CD4-positive, alpha-beta T cell treated with Interleukin-17A for 4 hours (primary cell): ENCODE results near the gene UXS1.
"Not testable (repeated sequence)": the region's sequence is repeated elsewhere in the genome, so short reads cannot be mapped to it uniquely, and the experiment has no call there.

Source experiments
- DNase-seq: peaks from one replicate; pipeline ENCODE4 v3.0.0-alpha.2; 2020; ENCODE audit warnings: mixed read lengths

UXS1 gene

DNA sequence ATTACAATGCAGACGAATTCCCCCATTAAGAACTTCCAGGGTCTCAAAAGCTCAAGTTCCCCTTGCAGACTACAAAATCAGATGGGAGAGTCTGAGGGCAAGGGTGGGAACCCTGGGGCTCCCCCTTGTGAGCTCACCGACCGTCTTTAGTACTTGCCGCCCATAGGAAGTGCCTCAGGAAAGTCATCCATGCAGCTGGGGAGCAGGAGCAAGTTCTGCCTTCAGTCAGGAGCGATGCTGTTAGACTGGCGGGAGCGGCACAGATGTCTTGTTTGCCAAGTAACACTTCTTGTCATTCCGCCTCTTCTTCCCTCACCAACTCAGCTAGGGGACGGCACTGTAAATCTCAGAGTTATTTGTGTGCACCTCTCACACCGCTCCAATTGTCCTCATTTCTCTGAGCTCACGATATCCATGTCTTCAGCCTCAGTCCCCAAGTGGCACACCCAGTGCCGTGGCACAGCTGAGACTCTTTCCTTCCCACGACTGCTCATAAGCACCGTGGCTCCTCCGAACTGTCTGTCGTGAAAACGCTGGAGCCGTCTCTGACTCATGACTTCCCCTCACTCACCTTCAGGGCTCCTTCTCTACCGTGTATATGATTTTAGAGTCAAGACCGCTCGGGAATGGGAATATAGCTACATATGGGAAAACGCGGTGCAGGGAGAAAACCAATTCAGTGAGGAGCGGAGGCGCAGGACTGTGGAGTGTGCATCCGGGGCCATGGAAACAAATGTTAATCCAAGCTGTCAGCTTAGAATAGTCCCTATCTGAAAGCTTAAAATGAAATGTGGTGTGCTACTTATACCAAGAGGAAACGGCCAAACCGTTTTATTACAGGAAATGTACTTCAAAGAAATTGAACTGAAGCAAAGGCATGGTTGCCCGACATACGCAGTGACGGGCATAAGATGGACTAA is 34.0 kb downstream of the UXS1 start:
- DNase-seq = peak; percentile 81

DNA sequence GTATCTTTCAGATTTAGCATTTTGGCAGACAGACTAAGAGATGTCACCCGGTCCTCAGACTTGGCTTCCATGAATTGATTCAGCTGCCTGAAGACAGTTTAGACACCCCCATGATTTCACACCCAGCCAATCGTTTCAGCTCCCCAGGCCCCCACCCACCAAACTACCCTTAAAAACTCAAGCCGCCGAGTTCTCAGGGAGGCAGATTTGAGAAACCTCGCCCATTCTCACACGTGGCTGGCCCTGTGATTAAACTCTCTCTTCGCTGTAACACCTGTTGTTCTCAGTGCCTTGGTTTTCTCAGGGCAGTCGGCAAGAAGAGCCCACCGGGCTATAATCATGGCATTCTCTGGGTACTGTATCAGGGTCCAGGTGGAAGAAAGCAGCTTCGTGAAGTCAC is 35.2 kb downstream of the UXS1 start:
- peak; percentile 54 for DNase-seq

DNA sequence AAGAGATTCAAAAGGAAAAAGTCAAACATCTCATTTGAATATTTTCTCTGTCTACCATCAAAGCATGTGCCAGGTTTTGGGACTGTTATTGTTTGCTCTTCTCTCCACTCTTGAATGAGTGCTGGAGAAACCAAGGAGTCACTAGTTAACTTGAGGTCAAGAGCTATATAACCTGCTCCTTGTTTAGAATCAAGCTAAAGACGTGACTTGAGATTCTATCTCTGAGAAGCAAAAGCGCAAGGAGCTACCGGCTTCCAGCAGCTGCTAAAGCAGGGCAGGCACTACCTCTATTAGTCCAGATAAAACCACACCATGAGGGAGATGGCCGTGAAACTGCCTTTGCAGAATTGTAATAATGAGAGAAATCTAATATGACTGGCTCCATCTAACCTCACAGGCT is 36.0 kb downstream of the UXS1 start:
- no peak for DNase-seq

DNA sequence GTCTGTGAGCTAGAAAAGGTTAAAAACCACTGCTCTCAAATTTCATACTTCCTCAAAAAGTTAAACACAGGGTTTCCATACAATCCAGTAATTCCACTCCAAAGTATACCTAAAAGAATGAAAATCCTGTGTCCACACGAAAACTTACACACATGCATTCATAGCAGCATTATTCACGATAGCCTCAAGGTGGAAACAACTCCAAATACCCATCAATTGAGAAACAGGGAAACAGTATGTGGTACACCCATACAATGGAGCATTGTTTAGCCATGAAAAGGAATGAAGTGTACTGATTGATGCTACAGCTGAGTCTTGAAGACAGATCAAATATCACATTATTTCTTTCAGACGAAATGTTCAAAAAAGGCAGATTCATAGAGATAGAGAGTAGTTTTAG is 36.7 kb downstream of the UXS1 start:
- DNase-seq = no peak

DNA sequence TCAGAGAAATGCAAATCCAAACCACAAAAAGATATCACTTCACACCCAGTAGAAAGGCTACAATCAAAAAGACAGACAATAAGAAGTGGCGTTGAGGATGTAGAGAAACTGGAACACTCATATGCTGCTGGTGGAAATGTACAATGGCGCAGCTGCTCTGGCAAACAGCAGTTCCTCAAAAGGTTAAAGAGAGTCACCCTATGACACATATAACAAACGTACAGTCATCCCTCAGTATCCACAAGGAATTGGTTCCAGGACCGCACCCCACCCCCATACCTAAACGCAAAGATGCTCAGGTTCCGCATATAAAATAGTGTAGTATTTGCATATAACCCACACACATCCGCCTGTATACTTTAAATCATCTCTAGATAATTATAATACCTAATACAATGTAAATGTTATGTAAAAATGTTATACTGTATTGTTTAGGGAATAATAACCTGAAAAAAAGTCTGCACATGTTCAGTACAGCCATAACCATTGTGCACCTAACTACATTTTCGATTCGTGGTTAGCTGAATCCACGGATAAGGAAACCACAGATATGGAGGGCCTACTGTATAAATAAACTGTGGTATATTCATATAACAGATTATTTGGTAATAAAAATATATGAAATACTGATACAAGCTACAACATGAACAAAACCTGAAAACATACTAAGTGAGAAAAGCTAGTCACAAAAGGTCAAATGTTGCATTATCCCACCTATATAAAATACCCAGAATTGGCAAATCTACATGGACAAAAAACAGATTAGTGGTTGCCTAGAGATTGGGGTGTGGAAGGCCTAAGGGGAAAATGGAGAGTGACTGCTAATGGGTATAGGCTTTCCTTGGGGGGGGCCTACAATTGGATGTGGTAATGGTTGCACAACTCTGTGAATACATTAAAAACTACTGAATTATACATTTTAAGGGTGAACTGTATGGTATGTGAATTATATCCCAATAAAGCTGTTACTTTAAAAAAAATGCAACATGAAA is 37.5 kb downstream of the UXS1 start:
- DNase-seq = no peak

DNA sequence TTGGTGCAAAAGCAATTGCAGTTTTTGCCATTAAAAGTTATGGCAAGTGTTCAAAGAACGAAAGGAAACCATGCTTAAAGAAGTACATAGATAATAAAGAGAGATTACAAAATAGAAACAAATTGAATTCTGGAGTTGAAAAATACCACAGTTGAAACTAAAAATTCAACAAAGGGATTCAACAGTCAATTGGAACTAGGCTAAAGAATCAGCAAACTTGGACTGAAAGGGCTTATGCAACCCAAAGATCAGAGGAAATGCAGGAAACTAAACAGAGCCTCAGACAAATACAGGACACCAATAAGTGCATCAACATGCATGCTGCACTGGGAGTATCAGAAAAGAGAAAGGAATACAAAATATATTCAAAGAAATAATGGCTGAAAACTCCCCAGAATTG is 40.3 kb downstream of the UXS1 start:
- DNase-seq = no peak

DNA sequence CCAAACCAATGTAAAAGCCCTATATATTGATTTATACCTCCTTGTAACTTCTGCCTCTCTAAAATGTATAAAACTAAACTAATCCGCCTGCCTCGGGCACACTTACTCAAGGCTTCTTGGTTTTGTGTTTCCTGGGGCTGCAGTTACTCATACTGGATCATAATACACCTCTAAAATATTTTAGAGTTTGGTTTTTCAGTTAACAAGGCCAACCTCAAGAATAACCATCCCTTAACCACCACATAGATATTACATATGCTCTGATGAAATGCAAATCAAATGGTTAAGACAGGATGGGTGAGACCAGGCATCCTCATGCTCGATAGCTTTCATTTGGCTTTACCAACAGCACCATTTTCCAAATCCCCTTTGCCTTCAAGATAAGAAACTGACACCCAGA is 46.4 kb downstream of the UXS1 start:
- DNase-seq = no peak

DNA sequence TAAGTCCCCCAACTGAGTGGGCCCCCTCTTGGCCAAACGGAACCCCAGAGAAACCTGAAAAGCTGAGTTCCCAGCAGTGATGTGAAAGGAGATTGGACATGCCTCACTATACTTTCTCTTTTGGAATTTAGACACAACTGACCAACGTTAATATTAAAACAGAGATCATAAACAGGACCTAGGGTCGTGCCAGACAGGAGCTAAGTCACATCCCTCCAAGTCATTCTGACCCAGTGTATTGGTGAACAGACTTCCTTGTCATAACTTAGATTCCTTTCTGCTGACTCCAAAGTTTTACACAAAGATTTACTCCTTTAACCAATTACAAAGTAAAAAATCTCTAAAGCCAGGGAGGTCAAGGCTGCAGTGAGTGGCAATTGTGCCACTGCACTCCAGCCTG is 46.9 kb downstream of the UXS1 start:
- no peak for DNase-seq

DNA sequence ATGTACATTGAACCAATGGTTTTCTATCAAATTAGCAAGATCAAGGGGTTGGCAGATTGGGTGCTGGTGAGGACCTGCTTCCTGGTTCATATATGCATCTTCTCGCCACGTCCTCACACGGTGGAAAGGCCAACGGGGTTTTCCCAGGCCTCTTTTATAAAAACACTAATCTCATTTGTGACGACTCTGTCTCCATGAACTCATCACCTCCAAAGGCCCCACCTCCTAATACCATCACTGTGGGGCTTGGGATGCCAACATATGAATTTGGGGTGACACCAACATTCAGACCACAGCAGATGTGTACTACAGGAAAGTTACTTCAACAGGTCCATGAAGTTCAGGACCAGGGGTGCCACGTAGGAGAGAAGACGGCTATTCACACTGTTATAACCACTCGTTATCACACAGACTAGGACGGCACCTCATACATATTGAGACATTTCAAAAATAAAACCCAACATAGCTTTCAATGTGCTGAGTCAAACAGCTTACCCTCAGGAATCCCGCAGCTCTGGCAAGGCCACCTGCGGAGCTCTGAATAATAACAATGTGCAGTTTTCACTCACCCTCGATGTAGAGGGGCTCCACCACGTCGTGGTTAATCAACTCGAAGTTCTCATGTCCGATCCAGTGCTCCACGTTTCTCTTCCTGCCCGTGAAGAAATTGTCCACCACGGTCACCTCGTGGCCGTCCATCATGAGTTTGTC is 49.3 kb downstream of the UXS1 start:
- DNase-seq = peak; percentile 38

DNA sequence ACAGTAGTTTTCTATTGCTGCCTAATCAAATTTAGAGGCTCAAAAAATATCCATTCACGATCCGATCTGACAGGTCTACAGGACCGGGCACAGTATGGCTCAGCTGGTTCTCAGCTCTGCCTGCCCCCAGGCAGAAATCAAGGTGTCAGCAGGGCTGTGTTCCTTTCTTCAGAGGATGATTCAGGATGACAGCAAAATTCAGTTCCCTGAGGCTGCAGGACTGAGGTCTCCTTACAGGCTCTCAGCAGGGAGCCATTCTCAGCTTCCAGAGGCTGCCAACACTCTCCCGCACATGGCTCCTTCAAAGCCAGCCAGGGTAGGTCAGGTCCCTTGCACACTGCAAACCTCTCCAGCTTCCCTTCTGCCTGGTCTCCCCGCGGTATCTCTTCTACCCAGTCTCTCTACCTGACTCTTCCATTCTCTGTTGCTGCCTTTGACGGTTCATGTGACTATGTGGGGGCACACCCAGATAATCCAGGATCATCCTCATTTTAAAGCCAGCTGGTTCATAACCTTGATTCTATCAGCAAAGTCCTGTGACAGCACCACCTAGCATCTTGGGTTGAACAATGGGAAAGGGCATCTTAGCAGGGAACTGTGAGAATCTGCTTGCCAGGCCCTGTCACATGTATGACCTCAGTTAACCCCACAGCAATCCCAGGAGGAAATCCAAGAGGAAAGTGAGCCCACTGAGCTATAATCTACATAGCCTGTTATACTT is 50.4 kb downstream of the UXS1 start:
- DNase-seq = no peak

DNA sequence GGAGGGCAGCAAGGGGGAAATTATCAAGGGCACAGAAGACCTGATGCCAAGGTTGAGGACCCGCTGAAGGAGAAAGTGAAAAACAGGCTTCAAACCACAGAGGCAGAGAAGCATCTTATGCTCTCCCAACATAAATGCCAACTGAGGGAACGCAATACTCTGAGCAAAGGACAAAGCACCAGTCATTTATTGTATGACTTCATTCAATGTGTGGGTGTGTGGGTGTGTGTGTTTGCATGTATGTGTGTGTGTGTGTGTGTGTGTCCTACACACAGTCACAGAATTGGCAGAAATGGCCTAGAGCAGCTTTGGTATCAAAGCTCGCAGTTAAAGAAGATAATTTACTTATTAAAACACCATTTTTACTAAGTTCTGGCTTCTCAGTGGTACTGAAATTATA is 51.4 kb downstream of the UXS1 start:
- no peak for DNase-seq

DNA sequence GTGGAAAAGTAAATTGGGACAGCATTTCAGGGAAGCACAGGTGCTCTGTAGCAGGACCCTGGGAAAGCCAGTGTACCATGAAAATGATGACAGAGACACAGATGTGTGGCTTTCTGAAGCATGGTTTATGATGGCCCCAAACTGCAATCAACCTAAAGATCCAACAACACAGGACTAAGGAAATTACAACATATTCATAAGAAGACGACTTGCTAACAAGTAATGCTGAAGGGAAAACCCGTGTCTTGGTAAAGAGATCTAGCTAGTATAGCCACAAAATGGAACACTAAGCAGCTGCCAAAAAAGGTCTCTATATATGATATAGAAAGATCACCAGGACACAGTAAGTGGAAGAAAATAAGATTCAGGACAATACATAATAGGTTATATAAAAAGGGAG is 53.2 kb downstream of the UXS1 start:
- DNase-seq = no peak

DNA sequence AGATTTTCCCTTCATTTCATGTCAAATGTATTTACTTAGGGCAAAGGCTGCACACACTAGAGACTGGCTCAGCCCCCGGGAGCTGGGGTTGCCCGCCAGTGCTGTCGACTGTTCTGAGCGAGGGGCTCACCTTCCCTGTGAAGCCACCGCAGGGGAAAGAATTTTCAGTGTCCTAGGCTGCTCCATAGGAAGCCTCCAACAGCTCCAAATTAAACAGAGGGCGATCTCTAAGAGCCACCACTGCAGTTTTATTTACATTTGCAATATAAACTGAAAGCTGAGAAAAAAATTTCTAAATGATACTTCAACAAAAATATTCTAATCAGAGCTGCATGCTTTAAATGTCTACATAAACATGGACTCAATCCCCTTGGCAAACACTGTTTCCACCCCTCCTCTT is 54.0 kb downstream of the UXS1 start:
- no peak for DNase-seq

DNA sequence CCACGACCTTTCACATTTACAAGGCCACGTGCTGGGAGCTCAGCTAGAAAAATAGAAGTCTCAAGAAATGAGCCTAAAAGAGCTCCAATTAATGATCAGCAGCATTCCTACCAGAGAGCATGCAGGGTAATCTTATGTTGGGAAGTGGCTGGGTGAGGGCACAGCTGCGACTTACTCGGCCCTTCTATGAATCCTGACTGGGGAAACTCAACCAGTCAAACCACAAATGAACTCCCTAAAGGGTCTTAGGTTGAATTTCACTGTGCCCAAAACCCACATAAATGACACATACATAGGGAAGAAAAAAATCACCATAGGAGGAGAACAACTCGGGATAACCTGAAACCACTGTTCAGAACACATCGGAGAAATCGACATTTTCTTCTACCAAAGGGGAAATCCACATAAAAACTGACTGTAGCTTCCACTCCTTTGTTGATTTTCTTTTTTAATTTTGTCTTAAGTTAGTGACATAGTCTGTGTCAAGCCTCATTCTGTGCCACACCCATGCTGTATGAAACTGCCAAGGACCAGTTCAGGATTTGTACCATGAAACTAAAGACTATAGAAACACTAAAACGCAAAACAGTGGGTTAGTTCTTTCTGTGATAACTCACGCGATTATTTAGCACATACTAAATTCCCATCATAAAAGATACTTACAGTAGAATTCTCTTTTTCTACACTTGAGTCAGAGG is 54.7 kb downstream of the UXS1 start:
- no peak for DNase-seq

DNA sequence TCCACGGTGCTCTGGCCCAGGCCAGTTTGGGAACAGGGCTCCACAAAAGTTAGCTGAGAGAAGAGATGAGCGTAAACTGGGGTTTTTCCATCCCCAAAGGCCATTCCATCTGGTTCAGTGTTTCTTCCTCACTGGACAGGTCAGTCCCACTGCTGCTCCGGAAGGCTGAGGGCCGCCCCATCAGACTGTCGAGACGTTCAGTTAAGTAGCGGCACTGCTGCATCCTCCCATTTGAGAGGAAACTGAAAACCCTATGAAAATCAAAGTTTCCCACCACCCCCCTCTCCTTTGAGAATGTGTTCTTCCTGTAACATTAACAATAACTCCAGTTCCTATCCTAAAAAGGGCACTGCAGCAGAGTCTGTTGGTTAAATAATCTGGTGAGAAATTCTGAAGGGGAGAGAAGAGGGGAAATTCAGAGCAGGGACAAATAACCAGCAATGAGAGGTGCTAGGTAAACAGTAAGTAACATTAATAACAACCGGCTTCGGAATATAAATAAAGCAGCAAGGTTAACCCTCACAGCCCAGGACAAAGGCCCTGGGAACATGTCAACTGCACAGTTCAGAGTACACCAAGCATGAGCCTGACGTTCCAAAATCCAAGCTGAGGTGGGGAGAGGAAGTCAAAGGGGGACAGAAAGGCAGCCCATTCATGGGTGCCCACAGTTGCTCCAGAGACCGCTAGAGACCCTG is 55.4 kb downstream of the UXS1 start:
- DNase-seq = peak; percentile 51

DNA sequence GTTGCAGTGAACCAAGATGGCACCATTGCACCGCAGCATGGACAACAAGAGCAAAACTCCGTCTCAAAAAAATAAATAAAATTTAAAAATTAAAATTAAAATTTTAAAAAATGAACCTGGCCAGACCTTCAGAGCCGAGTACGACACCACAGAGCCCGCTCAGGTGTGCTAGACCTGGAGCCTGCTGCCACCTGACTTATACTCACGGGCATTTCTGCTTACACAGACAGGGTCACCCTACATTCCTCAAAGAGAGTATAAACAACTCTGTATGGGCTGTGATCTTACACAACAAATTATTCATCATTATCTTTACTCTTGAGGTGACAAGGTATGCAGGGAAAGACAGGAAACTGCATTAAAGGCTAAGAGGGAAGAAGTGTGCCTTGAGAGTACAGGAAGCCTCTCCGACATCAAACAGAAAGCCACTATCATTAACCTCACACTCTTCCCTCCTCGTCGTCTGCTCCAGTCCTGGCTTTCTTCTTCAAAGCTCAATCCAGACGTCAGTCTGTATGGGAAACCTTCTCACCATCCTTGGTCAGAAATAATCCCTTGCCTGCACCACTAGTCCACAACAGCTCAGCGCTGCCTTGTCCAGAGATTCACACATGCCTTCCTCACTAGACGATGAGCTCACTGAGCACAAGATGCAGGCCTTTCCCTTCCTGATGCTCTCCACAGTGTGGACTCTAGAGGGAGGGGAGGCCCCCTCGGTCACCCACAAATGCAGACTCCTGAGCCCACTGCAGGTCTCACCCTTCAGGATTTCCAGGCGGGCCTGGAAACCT is 56.2 kb downstream of the UXS1 start:
- peak; percentile 51 for DNase-seq

DNA sequence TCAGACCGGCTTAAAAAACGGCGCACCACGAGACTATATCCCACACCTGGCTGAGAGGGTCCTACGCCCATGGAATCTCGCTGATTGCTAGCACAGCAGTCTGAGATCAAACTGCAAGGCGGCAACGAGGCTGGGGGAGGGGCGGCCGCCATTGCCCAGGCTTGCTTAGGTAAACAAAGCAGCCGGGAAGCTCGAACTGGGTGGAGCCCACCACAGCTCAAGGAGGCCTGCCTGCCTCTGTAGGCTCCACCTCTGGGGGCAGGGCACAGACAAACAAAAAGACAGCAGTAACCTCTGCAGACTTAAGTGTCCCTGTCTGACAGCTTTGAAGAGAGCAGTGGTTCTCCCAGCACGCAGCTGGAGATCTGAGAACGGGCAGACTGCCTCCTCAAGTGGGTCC is 62.9 kb downstream of the UXS1 start:
- DNase-seq = not testable (repeated sequence)

DNA sequence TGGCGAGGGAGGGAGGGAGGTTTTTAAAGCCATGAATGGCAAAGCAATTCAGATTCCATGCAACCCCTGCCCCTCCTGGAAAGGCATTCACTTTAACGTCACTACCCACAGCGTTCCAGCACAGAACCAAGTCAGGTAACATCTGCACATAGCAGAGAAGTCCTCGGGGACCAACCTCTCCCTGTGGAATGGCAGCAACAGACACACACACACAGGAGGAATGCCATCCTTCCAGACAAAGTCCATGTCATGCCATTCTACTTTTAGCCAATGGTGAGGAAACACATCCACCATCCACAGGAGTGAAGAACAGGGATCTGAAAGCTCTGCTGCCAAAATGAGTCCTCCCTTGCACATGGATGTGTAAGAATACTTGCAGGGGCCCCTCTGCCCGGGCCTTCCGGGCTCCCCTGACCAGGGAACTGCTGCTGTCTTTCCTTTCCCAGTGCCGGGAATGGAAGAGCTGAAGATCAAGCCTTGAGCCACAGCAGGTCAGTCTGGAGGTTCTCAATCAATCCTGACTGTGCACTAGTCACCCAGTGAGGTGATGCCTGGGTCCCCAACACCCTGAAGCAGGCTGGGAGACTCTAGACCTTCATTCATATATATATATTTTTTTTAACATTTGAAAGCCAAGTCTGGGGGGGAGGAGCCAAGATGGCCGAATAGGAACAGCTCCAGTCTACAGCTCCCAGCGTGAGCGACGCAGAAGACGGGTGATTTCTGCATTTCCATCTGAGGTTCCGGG is 63.7 kb downstream of the UXS1 start:
- no peak for DNase-seq

DNA sequence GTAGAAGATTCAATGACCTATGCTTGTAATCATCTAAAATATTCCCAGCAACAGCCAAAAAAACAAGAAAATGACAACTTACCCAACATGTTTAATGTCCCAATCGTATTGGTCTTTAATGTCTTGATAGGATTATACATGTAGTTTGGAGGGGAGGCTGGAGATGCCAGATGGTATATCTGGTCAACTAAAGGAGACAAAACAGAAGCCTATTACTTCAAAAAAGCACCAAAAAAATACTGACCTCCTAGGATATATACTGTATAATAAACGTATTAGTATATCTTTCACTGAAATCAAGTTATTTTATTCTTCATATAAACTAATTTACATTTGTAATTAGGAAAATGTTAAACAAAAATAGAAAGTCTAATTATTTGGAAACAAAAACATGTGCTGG is 64.5 kb downstream of the UXS1 start:
- DNase-seq = no peak

DNA sequence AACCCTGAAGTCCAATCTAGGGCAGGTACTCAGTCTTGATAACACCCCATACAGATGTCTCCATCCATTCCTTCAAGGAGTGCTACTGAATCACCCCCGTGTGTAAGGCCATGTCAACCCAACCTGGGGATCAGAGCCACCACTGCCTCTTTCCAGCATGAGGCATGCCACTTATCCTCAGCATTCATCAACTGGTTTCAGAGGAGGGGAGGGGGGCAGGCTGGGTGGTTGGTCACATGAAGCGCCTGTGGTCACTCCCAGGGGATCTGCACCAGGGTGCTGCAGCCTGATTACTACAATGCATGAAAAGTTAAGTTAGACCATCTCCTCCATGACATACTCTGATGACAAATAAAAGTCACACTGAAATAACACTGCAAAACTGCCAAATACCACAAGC is 65.0 kb downstream of the UXS1 start:
- no peak for DNase-seq
